Upper lobe of left lung (tissue), 6 donors: ENCODE results near the gene CD6. TPM values are rescaled to one million over a fixed set of nuclear protein-coding genes. Genes with fewer than 3 reads are reported as not detected.

Source experiments
- ATAC-seq, 2 donors: fragments of 200-7000 bp; cut with Tn5 transposase; one replicate each; pipeline ENCODE4 v1.9.1; 2022; ENCODE audit warnings: mild to moderate bottlenecking in 2 of 2, moderate library complexity in 2 of 2; ENCODE audit not compliant: low FRiP score in 2 of 2
- DNase-seq, 2 donors: peaks; one replicate each; pipeline ENCODE4 v3.0.0-alpha.2; 2019 to 2020
- H3K27ac ChIP-seq, 4 donors: fragments of 200-600 bp; sonication (generic); one replicate each; pipeline ENCODE4 v1.5.1; 2016 to 2019
- H3K27me3 ChIP-seq, 4 donors: fragments of 200-600 bp; sonication (generic); one replicate each; pipeline ENCODE4 v1.5.1; 2017 to 2019
- H3K36me3 ChIP-seq, 4 donors: fragments of 200-600 bp; sonication (generic); one replicate each; pipeline ENCODE4 v1.5.1; 2016 to 2019
- H3K4me1 ChIP-seq, 4 donors: fragments of 200-600 bp; sonication (generic); one replicate each; pipeline ENCODE4 v1.5.1; 2018 to 2019
- H3K4me3 ChIP-seq, 4 donors: fragments of 200-600 bp; sonication (generic); one replicate each; pipeline ENCODE4 v1.5.1; 2017 to 2019; ENCODE audit warnings: mild to moderate bottlenecking in 2 of 4, moderate library complexity in 1 of 4
- H3K9me3 ChIP-seq, 4 donors: fragments of 200-600 bp; sonication (generic); one replicate each; pipeline ENCODE4 v1.5.1; 2018 to 2019
- EP300 ChIP-seq, 4 donors: sonication (generic); formaldehyde crosslinking; IDR thresholded peaks; one replicate each; pipeline ENCODE4 v1.5.1; 2017; ENCODE audit warnings: antibody characterized with exemption in 4 of 4, control low read depth in 2 of 4
- POLR2A ChIP-seq, 4 donors: fragments of 450-650 bp; IDR thresholded peaks; one replicate each; pipeline ENCODE4 v1.5.1; 2016 to 2017; ENCODE audit warnings: antibody characterized with exemption in 4 of 4, mild to moderate bottlenecking in 2 of 4
- POLR2AphosphoS5 ChIP-seq, 2 donors: sonication (generic); formaldehyde crosslinking; IDR thresholded peaks; one replicate each; pipeline ENCODE4 v1.5.1; 2017; ENCODE audit warnings: antibody characterized with exemption in 2 of 2
- WGBS, 2 donors: methylation state at CpG; one replicate each; pipeline ENCODE4 v1.1.5; 2017 to 2018; 5-methylcytosine and 5-hydroxymethylcytosine counted together
- total RNA-seq, 6 donors: library from RNA; depleted of rRNA in 4 of 6; stranded (reverse); fragments of >200 nt in 4 of 6; gene quantifications; one replicate each; pipeline versions ENCODE4 v1.1.0 to v1.2.1, GENCODE V29; 2016 to 2021
- TF ChIP-seq, protein P1 (sequence below), 6 experiments: fragments of 450-650 bp in 4 of 6; fragments of 200-600 bp in 2 of 6; sonication (generic) in 2 of 6; IDR thresholded peaks; one replicate each; pipeline ENCODE4 v1.5.1; 2016 to 2019; ENCODE audit warnings: antibody characterized with exemption in 6 of 6
- donor health status: DM: no; HTN: no; CAD: no; lungs with moderate emphysema.
- donor health status: DM: no; HTN: yes; CAD: no; lungs with severe emphysema.

CD6 gene
- total RNA-seq, 6 donors from 2014 or later: 3.8 to 27.2 (median 5.3) TPM

DNA sequence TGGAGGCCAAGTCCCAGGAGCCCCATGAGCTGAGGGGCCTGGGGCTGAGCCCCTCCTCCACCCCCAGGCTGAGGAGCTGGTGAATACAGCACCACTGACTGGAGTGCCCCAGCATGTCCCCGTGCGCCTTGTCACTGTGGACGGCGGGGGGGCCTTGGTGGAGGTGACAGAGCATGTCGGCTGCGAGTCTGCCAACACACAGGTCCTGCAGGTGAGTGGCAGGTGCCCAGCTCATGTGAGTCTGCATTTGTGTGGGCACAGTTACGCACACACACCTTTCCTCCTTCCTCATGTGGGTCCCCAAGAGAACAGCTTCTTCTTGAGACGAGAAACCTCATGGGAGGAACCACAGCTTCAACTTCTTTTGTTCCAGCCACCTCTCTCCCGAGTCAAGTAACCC lies 39.6 kb upstream of the CD6 start:
- Histone ChIP-seq H3K36me3 (peaks cover 0 to 5% (median 4%) of the 10 kb centered on the region in 4 donors), H3K27me3 (no peaks in the 10 kb centered on the region), H3K4me3 (no peak overlapping the region), H3K27ac (no peak overlapping the region), H3K9me3 (no peaks in the 10 kb centered on the region), H3K4me1 (peaks cover 7 to 17% (median 9%) of the 10 kb centered on the region in 4 donors)
- WGBS, 2 donors: 82 to 94% methylated on average over 5 to 9 of the region's 9 CpGs
- no peak for ATAC-seq
- TF ChIP-seq POLR2AphosphoS5 (IDR thresholded peaks at IDR 0.05) (no peak), EP300 (IDR thresholded peaks at IDR 0.05) (no peak), POLR2A (IDR thresholded peaks at IDR 0.05) (no peak)
- TF ChIP-seq, protein P1, sequence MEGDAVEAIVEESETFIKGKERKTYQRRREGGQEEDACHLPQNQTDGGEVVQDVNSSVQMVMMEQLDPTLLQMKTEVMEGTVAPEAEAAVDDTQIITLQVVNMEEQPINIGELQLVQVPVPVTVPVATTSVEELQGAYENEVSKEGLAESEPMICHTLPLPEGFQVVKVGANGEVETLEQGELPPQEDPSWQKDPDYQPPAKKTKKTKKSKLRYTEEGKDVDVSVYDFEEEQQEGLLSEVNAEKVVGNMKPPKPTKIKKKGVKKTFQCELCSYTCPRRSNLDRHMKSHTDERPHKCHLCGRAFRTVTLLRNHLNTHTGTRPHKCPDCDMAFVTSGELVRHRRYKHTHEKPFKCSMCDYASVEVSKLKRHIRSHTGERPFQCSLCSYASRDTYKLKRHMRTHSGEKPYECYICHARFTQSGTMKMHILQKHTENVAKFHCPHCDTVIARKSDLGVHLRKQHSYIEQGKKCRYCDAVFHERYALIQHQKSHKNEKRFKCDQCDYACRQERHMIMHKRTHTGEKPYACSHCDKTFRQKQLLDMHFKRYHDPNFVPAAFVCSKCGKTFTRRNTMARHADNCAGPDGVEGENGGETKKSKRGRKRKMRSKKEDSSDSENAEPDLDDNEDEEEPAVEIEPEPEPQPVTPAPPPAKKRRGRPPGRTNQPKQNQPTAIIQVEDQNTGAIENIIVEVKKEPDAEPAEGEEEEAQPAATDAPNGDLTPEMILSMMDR (IDR thresholded peaks at IDR 0.05): no peak
- peak in 1 of 2 donors; percentile 75 for DNase-seq

- Histone ChIP-seq H3K36me3 (peaks cover 0 to 13% (median 6%) of the 10 kb centered on the region in 4 donors), H3K4me1 (peaks cover 9 to 23% (median 11%) of the 10 kb centered on the region in 4 donors), H3K4me3 (no peak overlapping the region), H3K27ac (no peak overlapping the region), H3K9me3 (no peaks in the 10 kb centered on the region), H3K27me3 (no peaks in the 10 kb centered on the region)
- DNase-seq (no peak), ATAC-seq (no peak)
- TF ChIP-seq EP300 (IDR thresholded peaks at IDR 0.05) (no peak), POLR2AphosphoS5 (IDR thresholded peaks at IDR 0.05) (no peak), POLR2A (IDR thresholded peaks at IDR 0.05) (no peak)
- TF ChIP-seq, protein P1 (IDR thresholded peaks at IDR 0.05): no peak
- 85% methylated on average over 5 of the region's 5 CpGs for WGBS, 2 donors
Measured at GRCh38 chr11:60932605-60933356, 38.7 kb upstream of the CD6 start.

DNA sequence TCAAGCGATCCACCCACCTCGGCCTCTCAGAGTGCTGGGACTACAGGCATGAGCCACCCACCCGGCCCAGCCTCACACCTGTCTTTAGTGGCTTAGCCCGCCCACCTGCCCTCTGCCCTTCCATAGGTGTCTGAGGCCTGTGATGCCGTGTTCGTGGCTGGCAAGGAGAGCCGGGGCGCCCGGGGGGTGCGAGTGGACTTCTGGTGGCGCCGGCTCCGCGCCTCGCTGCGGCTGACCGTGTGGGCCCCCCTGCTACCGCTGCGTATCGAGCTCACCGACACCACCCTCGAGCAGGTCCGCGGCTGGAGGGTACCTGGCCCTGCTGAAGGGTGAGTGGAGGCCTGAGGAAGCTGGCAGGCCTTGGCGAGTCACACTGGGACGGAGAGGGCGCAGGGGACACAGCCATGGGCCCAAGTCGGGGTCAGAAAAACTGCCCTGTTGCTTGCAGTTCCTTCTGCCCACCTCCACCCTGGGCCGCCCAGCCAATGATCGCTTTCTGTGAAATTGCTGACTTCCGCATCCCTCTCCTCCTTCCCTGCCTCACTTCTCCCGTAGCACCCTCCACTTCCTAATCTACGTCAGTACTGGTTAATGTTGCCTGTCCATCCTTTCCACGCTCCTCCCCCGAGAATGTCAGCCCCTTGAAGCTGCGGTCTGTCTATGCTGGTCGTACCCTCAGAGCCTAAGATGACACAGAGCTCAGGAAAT lies 37.9 kb upstream of the CD6 start:
- ATAC-seq (no peak), DNase-seq (peak in 1 of 2 donors; percentile 83)
- TF ChIP-seq, protein P1 (IDR thresholded peaks at IDR 0.05): no peak
- TF ChIP-seq POLR2A (IDR thresholded peaks at IDR 0.05) (no peak), POLR2AphosphoS5 (IDR thresholded peaks at IDR 0.05) (no peak), EP300 (IDR thresholded peaks at IDR 0.05) (no peak)
- 92 to 95% methylated on average over 24 to 36 of the region's 37 CpGs for WGBS, 2 donors
- H3K27me3 ChIP-seq: no peaks in the 10 kb centered on the region
- peaks cover 9 to 23% (median 12%) of the 10 kb centered on the region in 4 donors for H3K4me1 ChIP-seq
- H3K9me3 ChIP-seq: no peaks in the 10 kb centered on the region
- H3K27ac ChIP-seq: no peak overlapping the region
- H3K36me3 ChIP-seq: peaks cover 0 to 21% (median 9%) of the 10 kb centered on the region in 4 donors
- no peak overlapping the region for H3K4me3 ChIP-seq

- Histone ChIP-seq H3K9me3 (no peaks in the 10 kb centered on the region), H3K27ac (peak overlapping the region in 1 of 4 donors; percentile 15), H3K4me3 (no peak overlapping the region), H3K4me1 (peaks cover 9 to 26% (median 12%) of the 10 kb centered on the region in 4 donors), H3K27me3 (no peaks in the 10 kb centered on the region), H3K36me3 (peaks cover 0 to 28% (median 13%) of the 10 kb centered on the region in 4 donors)
- ATAC-seq (no peak), DNase-seq (peak in 1 of 2 donors; percentile 87)
- TF ChIP-seq POLR2A (IDR thresholded peaks at IDR 0.05) (no peak), EP300 (IDR thresholded peaks at IDR 0.05) (no peak), POLR2AphosphoS5 (IDR thresholded peaks at IDR 0.05) (no peak)
- TF ChIP-seq, protein P1 (IDR thresholded peaks at IDR 0.05): no peak
- 95 to 96% methylated on average over 21 to 57 of the region's 57 CpGs for whole genome bisulfite sequencing, 2 donors
Measured at GRCh38 chr11:60934124-60934789, 37.2 kb upstream of the CD6 start.
